HL-60 (cell line): ENCODE measurements around the gene BUB1.

Source experiments
- POLR2AphosphoS5 ChIP-seq: IDR thresholded peaks from 2 replicates; pipeline ENCODE4 v1.6.1; 2012; ENCODE audit warnings: low read depth
- TF ChIP-seq, protein P1 (sequence below): IDR thresholded peaks from one replicate; pipeline ENCODE4 v1.5.1; 2011; ENCODE audit warnings: low read length, control low read depth, inconsistent platforms; ENCODE audit not compliant: insufficient read depth
- TF ChIP-seq, protein P2 (sequence below): IDR thresholded peaks from 2 replicates; pipeline ENCODE4 v1.6.1; 2012; ENCODE audit warnings: low read depth; ENCODE audit not compliant: insufficient replicate concordance

DNA sequence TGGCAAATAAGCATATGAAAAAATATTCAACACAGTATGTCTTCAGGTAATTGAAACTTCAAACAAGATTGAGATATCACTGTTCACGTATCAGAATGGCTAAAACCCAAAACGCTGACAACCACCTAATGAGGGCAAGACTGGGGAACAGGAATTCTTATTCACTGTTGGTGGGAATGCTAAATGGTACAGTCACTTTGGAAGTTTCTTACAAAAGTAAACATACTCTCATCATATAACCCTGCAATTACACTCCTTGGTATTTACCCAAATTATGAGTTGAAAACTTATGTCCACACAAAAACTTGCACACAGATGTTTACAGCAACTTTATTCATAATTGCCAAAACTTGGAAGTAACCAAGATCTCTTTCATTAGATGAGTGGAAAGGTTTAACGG, 30.1 kb downstream of the BUB1 start:
- TF ChIP-seq, protein P1, sequence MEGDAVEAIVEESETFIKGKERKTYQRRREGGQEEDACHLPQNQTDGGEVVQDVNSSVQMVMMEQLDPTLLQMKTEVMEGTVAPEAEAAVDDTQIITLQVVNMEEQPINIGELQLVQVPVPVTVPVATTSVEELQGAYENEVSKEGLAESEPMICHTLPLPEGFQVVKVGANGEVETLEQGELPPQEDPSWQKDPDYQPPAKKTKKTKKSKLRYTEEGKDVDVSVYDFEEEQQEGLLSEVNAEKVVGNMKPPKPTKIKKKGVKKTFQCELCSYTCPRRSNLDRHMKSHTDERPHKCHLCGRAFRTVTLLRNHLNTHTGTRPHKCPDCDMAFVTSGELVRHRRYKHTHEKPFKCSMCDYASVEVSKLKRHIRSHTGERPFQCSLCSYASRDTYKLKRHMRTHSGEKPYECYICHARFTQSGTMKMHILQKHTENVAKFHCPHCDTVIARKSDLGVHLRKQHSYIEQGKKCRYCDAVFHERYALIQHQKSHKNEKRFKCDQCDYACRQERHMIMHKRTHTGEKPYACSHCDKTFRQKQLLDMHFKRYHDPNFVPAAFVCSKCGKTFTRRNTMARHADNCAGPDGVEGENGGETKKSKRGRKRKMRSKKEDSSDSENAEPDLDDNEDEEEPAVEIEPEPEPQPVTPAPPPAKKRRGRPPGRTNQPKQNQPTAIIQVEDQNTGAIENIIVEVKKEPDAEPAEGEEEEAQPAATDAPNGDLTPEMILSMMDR: no peak
- TF ChIP-seq POLR2AphosphoS5: no peak
- TF ChIP-seq, protein P2, sequence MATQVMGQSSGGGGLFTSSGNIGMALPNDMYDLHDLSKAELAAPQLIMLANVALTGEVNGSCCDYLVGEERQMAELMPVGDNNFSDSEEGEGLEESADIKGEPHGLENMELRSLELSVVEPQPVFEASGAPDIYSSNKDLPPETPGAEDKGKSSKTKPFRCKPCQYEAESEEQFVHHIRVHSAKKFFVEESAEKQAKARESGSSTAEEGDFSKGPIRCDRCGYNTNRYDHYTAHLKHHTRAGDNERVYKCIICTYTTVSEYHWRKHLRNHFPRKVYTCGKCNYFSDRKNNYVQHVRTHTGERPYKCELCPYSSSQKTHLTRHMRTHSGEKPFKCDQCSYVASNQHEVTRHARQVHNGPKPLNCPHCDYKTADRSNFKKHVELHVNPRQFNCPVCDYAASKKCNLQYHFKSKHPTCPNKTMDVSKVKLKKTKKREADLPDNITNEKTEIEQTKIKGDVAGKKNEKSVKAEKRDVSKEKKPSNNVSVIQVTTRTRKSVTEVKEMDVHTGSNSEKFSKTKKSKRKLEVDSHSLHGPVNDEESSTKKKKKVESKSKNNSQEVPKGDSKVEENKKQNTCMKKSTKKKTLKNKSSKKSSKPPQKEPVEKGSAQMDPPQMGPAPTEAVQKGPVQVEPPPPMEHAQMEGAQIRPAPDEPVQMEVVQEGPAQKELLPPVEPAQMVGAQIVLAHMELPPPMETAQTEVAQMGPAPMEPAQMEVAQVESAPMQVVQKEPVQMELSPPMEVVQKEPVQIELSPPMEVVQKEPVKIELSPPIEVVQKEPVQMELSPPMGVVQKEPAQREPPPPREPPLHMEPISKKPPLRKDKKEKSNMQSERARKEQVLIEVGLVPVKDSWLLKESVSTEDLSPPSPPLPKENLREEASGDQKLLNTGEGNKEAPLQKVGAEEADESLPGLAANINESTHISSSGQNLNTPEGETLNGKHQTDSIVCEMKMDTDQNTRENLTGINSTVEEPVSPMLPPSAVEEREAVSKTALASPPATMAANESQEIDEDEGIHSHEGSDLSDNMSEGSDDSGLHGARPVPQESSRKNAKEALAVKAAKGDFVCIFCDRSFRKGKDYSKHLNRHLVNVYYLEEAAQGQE: no peak
